Measurements from ENCODE around the gene FLRT1.

The FLRT1 gene

DNA sequence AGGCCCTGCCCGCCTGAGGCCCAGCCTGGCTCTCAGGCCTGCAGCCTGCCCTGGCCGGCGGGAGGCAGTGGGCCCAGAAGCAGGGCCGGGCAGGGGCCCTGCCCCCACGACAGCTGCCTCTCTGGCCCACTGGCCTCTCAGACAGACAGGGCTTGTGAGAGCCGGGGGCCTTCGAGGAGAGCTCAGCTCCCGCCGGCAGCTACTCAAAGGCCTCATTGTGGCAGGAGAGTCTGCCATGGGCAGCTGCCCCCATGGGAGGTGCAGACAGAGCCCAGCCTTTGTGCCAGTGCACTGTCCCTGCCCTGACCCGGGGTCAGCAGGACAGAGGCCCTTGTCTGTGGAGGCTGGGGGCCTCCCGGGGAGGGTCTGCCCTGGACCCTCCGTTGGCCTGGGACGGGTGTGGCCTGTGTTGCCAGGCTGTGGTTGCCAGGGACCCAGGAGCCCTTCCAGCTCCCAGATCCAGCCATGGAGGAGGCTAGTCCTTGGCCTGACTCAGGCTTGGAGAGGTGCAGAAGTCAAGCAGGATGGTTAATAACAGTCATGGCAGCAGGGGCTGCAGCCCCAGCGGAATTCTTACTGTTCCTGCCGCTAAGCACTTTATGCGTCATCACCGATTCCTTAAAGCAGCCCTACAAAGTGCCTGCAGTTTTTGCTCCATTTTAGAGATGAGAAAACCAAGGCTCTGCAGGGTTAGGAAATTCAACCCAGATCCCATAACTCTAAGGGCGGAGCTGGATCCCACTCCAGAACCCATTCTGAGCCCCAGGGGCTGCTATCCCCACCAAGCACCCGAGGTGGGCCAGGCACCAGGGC, 12.5 kb downstream of the FLRT1 start:
- DNase-seq (ENCODE audit: low read depth): no peak

DNA sequence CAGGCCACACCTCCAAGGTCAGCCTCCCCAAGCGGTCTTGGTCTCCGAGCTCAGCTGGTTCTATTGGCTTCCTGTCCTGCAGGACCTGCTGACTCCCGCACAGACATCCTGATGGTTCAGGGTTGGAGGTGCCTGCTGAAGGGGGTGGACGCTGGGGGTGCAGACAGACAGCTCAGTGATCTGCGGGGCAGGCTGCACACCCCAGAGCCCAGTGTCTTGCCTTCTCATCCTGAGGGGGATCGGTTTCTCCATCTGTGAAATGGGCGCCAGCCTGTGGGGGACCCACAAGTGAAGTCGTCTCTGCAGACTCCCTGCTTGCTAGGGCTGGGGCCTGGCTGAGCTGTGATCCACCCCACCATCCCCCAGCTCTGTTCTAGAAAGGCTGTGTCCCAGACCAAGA, 13.8 kb downstream of the FLRT1 start:
- no peak for DNase-seq (ENCODE audit: low read depth)

DNA sequence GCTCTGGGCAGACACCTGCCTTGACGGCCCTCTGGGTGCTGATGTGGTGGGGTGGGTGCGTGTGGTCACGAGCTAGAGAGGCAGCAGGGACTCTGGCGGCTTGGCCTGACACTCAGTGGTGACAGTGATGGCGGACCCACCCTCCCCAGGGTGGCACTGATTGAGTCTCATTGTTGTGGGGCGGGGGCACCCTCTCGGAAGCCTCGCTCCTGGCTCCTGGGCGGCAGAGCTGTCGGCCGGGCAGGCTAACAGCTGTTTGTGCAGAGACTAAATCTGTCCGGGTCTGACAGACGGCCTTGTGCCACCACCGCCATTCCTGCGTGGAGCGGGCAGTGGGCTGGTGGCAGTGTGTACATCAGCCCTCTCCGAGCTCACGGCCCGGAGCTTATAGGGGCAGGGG, 15.6 kb downstream of the FLRT1 start:
- DNase-seq (ENCODE audit: low read depth): no peak

DNA sequence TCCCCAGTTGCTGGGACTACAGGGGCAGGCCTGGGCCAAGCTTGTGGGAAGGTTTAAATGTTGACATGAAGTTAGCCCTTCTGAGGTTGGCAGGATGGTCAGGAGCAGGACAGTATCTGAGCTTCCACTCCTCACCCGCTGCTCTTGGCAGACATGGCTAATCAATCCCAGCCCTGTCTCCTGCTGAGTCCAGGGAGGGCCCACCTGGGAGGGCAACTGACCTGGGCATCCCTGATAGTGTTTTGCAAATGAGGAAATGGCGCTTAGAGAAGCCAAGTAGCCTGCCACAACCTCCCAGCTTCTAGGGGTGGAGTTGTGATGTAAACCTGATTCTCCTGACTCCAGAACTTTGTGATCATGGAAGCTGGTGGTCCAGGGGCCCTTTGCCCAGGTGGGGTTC, 16.7 kb downstream of the FLRT1 start:
- no peak for DNase-seq (ENCODE audit: low read depth)

DNA sequence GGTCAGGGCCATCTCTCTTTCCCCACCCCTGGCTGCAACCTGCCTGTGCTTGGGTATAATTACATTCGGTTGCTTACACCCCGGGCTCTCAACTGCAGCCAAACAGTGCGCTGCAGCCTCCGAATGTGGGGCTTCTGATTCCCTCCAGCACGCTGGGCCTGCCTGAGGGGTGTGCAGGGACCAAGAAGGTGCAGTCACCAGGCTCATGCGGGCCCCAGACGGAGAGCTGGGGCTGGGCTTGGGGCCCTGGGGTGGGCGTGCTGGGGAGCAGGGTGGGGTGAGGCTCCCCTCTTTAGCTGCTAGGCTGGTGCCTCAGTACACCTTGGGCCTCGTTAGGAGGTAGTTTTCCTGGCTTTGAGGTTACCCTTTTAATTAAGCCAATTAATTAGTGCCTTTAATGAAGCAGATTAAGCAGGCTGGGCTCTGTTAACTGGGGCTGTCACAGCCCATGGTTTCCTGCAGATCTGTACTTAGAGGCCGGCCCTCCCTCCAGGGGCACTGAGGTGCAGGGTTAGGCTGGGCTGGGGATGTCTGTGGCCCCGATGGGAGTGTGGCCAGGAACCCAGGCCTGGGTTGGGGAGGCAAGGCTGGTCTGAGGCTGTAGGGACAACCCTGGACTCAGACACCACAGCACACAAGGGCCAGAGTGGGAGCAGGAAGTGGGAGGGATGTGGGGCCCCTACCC, 17.3 kb downstream of the FLRT1 start:
- DNase-seq (ENCODE audit: low read depth): no peak

DNA sequence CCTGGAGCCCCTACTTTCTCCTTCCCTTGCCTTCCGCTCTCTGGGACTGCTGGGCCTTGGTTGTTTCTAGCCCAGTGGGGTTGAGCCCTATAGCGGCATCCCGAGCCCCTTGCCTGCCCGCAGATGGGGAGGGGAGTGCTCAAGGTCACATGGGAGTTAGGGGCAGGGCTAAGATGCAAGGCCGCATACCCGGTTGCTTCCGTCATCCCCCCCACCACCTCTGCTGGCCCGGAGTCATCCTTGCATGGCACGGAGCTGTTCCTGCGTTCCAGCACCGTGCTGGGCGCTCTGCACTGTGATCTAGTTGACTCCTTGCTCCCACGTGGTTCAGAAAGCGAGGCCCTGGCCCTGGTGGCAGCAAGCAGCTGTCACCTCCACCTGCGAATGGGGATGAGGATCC, 18.0 kb downstream of the FLRT1 start:
- no peak for DNase-seq (ENCODE audit: low read depth)

DNA sequence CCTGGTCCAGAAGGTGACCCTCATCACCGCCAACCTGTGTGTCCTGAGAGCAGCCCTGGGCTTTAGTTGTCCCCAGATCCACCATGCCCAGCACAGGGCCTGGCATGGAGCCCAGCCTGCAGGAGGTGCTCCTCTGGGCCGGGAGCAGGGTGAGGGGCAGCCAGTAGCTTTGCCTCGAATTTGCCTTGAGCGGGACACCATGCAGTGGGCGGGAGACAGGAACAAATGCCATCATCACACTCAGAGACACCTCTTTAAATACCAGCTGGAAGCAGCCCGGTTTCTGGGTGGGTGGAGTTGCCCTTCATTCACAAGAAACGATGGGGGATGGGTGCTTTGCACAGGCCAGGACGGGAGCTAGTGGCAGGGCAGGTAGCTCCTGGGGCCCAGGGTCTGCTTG, 19.3 kb downstream of the FLRT1 start:
- no peak for DNase-seq (ENCODE audit: low read depth)

DNA sequence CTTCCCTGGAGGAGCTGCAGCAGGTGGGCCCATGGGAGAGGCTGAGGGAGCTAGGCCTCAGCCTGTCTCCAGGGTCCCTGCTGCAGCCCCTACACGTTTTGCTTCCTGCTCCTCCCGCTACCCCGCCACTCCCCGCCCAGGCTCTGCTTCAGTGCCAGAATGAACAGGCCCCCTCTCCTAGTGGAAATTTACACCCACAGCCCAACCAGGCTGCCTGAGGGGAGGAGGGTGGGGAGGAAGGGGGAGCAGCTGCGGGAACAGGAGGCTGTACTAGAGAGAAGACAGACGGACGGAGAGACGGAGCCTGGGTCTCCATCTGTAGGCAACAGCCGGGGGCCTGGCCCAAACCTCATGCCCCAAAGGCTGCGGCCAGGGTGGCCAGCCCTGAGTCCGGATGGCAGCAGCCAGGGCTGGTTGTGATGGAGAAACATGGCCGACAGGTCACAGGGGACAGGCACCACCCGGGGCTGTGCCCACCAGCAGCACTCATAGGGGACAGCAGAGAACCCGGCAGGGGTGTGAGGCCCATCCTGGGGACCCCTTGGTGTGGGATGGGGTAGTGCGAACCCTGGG, 20.6 kb downstream of the FLRT1 start:
- no peak for DNase-seq (ENCODE audit: low read depth)

DNA sequence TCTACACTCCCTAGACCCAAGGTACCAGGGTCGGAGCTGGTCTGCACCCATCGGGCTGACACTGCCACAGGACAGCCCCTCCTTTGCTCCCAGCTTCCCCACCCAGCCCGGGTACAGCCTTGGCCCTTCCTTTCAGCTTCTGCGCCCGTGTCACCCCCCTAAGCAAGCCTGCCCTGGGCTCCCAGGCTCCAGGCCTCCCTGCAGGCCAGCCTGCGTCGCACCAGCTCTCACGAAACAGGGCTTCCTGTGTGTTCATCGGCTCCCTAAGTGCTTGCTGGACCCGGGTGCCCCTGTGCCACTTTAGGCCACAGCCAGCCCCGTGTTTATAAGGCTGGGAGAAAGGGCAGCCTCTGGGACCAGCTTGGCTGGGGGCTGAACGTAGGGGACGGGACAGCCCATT, 21.1 kb downstream of the FLRT1 start:
- DNase-seq (ENCODE audit: low read depth): no peak

DNA sequence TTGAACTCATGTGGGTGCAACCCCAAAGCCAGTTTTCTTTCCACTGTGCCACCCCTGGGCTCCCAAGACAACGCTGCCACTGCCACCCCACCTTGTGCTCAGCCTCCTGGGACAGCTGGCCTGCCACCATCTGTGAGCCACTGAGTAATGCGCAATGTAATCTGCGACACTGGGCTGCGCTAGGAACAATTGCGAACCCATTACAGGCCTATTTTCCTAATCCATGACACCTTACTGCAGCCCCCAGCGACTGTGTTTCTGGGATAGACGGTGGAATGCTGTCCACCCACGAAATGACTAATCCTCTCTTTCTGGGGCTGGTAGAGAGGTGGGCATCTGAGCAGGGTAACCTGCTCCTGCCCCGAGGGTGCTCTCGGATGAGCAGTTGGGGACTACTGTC, 22.2 kb downstream of the FLRT1 start:
- DNase-seq (ENCODE audit: low read depth): no peak

DNA sequence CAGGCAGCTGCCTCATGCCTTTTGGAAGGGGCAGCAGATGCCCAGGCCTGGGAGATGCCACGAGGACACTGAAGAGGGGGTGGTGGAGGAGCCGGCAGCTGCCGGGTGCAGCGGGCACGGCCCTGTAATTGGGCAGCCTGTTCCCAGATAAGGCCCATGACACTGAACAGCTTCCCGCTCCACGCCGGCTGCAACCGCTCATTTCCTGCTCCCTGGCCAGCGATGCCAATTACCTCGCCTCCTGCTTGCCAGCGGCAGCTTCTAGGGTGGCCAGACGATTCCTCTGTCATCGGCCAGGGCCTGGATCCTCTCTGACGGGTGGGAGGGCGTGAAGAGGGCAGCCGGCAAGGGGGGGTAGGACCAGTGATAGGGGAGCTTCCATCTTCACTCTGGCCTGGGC, 22.8 kb downstream of the FLRT1 start:
- DNase-seq (ENCODE audit: low read depth): no peak

DNA sequence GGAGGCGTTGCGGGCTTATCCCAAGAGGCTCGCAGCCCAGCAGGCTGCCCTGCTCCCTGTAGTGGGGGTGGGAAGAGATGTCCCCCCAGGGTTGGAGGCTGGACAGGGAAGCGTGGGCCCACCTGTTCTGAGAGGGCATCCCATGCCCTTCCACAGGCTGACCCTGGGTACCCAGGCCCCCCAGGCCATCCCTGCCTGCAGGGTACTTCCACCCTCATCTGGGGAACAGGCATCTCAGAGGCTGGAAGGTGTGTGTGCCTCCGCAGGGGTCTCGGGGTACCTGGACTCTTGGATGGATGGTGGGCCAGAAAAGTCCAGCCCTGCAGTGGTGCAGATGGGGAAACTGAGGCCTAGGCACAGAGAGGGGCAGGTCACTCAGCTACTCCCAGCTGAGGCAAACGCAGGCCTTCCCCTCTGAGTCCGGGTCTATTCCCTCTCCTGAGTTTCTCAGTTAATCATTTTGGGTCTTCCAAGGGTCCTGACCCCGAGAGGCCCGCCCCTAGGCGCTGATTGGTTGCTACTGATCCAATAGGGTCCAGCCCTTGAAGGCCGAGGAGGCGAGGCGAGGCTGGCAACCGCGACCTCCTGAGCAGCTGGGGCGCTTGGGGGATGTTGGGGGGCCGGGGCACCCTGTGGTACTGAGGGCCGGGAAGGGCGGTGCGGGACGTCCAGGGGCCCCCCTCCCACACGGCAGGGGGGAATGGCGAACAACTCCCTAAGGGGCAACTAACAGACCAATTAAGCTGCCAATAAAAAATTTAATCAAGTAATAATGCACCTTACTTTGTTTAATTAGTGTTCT, 23.8 kb downstream of the FLRT1 start:
- DNase-seq (ENCODE audit: low read depth): no peak

DNA sequence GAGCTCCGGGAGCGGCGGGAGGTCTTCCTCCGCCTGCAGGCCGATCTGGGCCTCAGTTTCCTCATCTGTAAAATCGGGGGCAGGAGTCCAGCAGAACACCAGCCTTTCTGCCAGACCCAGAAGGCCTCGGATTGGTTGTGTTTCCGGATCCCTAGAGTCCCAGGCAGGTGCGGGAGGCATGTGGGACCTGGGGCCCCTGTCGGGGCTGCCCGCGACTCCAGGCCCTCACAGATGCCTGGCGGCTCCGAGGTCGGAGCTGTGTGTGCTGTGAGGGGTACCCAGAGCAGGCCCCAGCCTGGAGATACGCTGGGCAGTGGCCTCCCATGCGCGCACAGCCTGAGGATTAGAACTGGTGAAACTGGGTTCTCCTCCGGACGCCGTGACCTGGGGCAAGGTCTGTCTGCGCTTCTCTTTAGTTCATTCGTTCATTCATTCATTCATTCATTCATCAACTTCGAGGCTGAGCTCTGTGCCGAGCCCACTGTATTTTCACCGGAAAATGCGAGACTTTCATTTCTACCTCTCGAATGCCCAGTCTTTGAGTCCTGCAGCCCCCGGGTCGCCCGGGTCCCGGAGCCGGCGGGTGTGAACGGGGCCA, 24.6 kb downstream of the FLRT1 start:
- no peak for DNase-seq (ENCODE audit: low read depth)

DNA sequence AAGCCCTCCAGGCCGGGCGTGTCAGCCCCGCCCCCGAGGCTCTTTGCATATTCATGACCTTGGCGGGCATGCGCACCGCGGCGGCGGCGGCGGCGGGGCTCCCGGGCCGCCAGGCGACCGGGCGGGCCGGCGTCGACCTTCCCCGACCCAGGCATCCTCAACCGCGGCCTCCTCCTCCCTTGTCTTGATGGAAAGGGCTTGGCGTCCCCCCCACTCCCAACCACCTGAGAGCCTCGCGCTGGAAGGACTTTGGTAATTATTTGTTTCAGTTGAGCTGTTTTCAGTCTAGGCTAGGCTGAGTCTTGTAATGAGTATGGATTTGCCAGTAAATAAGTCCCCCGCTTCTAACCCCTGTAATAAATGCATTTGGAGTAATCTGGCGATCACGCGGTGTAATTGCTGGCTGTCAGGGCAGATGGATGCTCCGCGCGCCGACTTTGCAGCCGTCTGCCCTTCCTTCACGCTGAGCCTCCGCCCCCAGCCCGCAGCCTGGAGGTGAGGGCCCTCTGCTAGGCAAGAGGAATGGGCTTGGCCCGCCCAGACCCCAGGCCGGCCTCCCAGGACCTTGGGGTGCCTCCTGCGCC, 25.2 kb downstream of the FLRT1 start:
- no peak for DNase-seq (ENCODE audit: low read depth)

DNA sequence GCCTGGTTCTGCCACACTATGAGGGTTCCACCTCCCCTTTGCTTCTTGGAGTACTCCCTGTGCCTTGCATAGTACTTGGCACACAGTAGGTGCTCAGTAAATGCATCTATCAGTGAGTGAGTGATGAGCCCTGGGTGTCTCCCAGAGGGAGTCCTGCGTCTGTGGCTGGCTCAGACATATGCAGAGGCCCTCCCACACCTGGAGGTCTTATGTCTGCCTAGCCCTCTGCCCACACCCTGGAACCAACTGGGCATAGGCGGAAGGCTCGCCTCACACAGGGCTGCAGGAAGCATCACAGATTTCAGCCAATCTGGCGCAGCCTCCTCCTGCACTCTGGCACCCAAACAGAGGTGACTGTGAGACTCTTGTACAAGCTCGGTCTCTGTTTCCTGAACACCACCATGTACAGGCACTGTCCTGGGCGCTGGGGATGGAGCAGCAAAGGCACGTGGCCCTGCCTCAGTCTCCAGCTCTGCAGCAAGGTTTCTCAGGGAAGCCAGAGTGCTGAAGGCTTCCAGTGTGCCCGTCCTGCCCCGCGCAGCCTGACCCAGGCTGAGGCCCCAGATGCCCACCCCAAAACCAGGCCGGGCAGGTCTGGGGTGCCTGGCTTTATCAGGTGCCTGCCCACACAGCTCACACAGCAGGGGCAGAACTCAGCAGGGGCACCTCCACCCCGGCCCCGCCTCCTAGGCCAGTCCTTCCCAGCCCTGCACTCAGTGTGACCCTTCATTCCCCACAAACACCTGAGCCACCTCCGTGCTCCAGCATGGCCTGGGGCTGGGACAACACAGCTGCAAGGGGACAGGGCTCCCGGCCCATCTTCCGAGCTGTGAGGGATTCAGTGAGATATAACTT, 26.7 kb downstream of the FLRT1 start:
- no peak for DNase-seq (ENCODE audit: low read depth)

DNA sequence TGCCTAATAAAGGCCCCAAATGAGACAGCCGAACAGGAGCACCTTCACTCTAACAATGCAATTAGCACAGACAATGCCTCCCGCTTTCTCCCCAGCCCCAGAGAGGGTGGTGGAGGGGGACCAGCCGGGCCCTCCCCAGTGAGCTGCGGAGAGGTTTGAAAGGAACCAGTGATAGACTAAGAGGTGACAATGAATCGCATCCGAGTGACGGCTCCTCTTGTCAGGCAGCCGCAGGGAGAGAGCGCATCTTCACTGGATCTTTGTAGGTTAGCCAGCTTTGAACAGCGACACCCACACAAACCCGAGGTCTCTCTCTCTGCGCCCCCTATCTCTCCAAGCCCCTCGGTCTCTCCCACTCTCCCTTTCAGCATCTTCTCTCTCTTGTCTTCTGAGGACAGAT, 28.0 kb downstream of the FLRT1 start:
- no peak for DNase-seq (ENCODE audit: low read depth)

DNA sequence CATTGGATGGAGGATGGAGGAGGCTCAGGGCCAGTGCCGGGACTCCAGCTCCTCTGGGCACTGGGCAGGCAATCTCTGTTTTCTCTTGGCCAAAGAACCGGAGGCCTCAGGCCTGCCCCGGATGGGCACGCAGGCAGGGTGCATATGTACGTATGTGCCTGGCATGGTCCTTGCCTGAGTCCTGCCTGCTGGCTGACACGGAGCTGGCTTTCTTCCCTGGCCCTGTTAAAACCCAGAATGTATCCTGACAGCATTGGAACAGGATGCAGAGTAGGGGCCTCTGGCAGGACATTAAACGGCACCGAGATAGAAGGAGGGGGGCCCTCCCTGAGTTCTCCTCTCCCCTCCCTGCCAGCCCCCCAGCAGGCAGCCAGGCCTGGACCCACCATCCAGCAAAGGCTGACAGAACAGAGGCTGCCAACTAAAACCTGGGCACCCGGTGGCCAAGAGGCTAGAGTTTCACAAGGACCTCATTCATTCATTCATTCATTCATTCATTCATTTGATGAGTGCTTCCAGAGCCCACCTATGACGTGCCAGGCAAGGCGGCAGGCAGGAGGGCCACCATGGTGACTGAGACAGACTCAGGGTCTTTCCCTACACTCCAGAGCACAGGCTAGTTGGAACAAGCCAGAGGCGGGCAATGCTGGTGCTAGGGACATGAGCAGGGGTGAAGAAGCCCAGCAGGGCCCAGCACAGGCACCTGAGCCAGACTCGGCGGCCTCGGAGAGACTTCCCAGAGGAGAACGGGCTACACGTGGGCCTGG, 28.8 kb downstream of the FLRT1 start:
- DNase-seq (ENCODE audit: low read depth): no peak

DNA sequence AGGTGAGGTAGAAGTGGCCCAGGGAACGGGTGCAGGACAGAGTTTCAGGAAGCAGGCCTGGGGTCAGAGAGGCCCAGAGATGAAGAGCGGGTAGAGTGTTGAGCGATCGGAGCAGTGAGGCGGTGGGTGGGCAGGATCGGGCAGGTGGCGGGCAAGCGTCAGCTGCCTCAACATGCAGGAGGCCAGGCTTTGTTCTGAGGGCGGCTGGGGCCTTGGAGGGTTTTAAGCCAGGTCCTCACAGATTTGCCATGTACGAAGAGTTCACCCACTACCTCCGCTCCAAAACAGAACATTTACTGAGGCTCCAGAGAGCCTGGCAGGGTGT, 29.4 kb downstream of the FLRT1 start:
- DNase-seq (ENCODE audit: low read depth): no peak

DNA sequence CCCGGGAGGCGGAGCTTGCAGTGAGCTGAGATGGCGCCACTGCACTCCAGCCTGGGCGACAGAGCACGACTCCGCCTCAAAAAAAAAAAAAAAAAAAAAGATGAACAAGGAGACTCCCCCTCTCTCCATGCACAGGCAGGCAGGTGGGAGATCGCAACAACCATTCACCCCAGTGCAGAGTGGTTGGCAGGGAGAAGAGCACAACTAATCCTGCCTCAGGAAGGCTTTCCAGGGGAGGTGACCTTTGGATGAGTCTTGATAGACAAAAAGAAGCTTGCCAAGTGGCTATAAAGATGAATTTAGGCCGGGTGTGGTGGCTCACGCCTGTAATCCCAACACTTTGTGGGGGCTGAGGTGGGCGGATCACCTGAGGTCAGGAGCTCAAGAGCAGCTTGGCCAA, 30.0 kb downstream of the FLRT1 start:
- no peak for DNase-seq (ENCODE audit: low read depth)

Measured in CMK (cell line).